H1 (cell line): ENCODE data around the gene PITPNM1. TPM values are rescaled to one million over a fixed set of nuclear protein-coding genes. Genes with fewer than 3 reads are reported as not detected.

Experiments
- CREB1 ChIP-seq: IDR thresholded peaks from 2 replicates; pipeline ENCODE4 v1.6.1; 2012; ENCODE audit warnings: inconsistent platforms
- KDM4A ChIP-seq: IDR thresholded peaks from one replicate; pipeline ENCODE4 v1.7.1; 2012; ENCODE audit warnings: low read depth, mild to moderate bottlenecking, moderate library complexity, low read length, inconsistent platforms; ENCODE audit not compliant: severe bottlenecking
- NANOG ChIP-seq: IDR thresholded peaks from 2 replicates; pipeline ENCODE4 v1.6.1; 2011; ENCODE audit warnings: low read length, low read depth, mild to moderate bottlenecking, inconsistent platforms; ENCODE audit not compliant: insufficient read depth, poor library complexity, severe bottlenecking
- SIX5 ChIP-seq: IDR thresholded peaks from 2 replicates; pipeline ENCODE4 v1.6.1; 2011; ENCODE audit warnings: mild to moderate bottlenecking, low read depth, low read length
- SP4 ChIP-seq: IDR thresholded peaks from 2 replicates; pipeline ENCODE4 v1.6.1; 2012; ENCODE audit warnings: low read length, inconsistent platforms
- polyA plus RNA-seq, 7 experiments: library from polyadenylated mRNA; depleted of rRNA in 3 of 7; stranded (reverse) in 5 of 7; unstranded in 2 of 7; fragments of >200 nt in 5 of 7; fragments of 200-250 nt in 2 of 7; gene quantifications; 1 replicate in 5 of 7; 2 replicates in 1 of 7; 4 replicates in 1 of 7; pipeline versions ENCODE4 v1.2.1 to v1.2.3, GENCODE V29; 2011 to 2013; ENCODE audit warnings: missing spikeins in 2 of 7, mixed read lengths in 2 of 7
- total RNA-seq: library from RNA; stranded (reverse); fragmentation: NEBNext Ultra II Directional; extraction: Animal tissue kit (Norgen Biotek cat#: 25700); gene quantifications from 2 replicates; pipeline ENCODE4 v1.2.1, GENCODE V29; 2021
- TF ChIP-seq, protein P1 (sequence below): IDR thresholded peaks from 2 replicates; pipeline ENCODE4 v1.6.1; 2011; ENCODE audit warnings: low read depth, mild to moderate bottlenecking, low read length; ENCODE audit not compliant: insufficient read depth
- TF ChIP-seq, protein P2 (sequence below): IDR thresholded peaks from 2 replicates; pipeline ENCODE4 v1.6.1; 2012; ENCODE audit warnings: inconsistent platforms

PITPNM1 gene
- total and polyA plus RNA-seq, 2 of the 8 experiments (the other 6 are each of a cell fraction or from before 2014, with no cell fraction given), result 27.2 to 52.7 TPM

GRCh38 chr11:67495234-67496005, 9.7 kb downstream of the PITPNM1 start (continued):
- no peak for TF ChIP-seq SP4
- no peak for TF ChIP-seq SIX5
- TF ChIP-seq CREB1, result no peak
- TF ChIP-seq, protein P1, sequence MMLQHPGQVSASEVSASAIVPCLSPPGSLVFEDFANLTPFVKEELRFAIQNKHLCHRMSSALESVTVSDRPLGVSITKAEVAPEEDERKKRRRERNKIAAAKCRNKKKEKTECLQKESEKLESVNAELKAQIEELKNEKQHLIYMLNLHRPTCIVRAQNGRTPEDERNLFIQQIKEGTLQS, result no peak
- TF ChIP-seq, protein P2, sequence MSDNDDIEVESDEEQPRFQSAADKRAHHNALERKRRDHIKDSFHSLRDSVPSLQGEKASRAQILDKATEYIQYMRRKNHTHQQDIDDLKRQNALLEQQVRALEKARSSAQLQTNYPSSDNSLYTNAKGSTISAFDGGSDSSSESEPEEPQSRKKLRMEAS, result no peak
- TF ChIP-seq NANOG, result no peak
- no peak for TF ChIP-seq KDM4A
